ENCODE data around the gene RORB.

DNA sequence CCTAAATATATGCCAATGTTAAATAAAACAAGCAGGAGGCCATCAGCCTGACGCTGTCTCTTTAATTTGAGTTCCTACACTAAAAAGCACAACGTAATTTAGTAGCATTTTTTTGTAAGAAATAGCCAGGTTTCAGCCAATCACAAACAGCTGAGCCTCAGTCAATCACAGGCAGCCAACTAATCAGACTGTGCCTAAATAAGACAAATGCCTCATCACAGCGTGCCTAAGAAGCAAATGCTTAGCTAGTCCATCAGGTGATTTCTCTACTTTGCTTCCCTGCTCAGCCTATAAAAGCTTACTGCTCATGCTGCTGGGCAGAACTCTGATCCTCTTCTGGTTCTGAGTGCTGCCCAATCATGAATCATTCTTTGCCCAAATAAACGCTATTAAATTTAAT, 38.3 kb upstream of the RORB start:
- TF ChIP-seq, protein P1, sequence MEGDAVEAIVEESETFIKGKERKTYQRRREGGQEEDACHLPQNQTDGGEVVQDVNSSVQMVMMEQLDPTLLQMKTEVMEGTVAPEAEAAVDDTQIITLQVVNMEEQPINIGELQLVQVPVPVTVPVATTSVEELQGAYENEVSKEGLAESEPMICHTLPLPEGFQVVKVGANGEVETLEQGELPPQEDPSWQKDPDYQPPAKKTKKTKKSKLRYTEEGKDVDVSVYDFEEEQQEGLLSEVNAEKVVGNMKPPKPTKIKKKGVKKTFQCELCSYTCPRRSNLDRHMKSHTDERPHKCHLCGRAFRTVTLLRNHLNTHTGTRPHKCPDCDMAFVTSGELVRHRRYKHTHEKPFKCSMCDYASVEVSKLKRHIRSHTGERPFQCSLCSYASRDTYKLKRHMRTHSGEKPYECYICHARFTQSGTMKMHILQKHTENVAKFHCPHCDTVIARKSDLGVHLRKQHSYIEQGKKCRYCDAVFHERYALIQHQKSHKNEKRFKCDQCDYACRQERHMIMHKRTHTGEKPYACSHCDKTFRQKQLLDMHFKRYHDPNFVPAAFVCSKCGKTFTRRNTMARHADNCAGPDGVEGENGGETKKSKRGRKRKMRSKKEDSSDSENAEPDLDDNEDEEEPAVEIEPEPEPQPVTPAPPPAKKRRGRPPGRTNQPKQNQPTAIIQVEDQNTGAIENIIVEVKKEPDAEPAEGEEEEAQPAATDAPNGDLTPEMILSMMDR (IDR thresholded peaks at IDR 0.05), result no peak
- TF ChIP-seq POLR2A (IDR thresholded peaks at IDR 0.05), result no peak
- no peak for TF ChIP-seq POLR2AphosphoS5 (IDR thresholded peaks at IDR 0.05)
- no peak for TF ChIP-seq EP300 (IDR thresholded peaks at IDR 0.05)

Measured in suprapubic skin (tissue), 4 donors.